K562 (cell line): Measurements from ENCODE around the gene ACTRT3. TPM values are rescaled to one million over a fixed set of nuclear protein-coding genes. Genes with fewer than 3 reads are reported as not detected.

Source experiments
- ATAC-seq: fragments of 200-7000 bp; cut with Tn5 transposase; 3 replicates; pipeline ENCODE4 v1.9.1; 2020; ENCODE audit warnings: moderate library complexity
- BruUV-seq: library from RNA; stranded (reverse); fragments of 400-500 nt; replicated peaks from 2 replicates; lab custom pipeline; 2021; lab: Mats Ljungman, UMichigan
- CTCF ChIA-PET: fragments of 300-600 bp; formaldehyde crosslinking; extraction: SDS; loops from one replicate; lab custom pipeline; 2021; ENCODE audit warnings: low intra/inter-chr PET ratio; lab: Yijun Ruan, JAX
- POLR2A ChIA-PET: fragments of 300-600, 350-650 bp; sonication (Branson Sonifier 250); formaldehyde crosslinking; extraction: SDS; loops from one replicate; lab custom pipeline; 2021; ENCODE audit warnings: antibody characterized with exemption, inconsistent platforms; lab: Yijun Ruan, JAX
- DNase-seq, 4 experiments: peaks; one replicate each; pipeline versions ENCODE4 v3.0.0 to v3.0.0-alpha.2; 2011 to 2018; ENCODE audit warnings: low spot score in 3 of 4, mixed read lengths in 3 of 4; ENCODE audit errors: extremely low read depth in 1 of 4
- FAIRE-seq: peaks from 2 replicates; lab custom pipeline; 2011; peaks lifted over from hg19 to GRCh38; lab: Jason Lieb, UNC
- H2AFZ ChIP-seq: 2 replicates; pipeline ENCODE4 v1.6.0; 2011; ENCODE audit warnings: low read depth, low read length, control low read depth, inconsistent platforms
- H3K27ac ChIP-seq: fragments of 200-600 bp; 3 replicates; pipeline ENCODE4 v1.8.0; 2011; ENCODE audit warnings: low read depth, mild to moderate bottlenecking, control low read depth, inconsistent platforms, low read length, moderate library complexity, mixed read lengths; ENCODE audit errors: extremely low read depth
- H3K27me3 ChIP-seq, 2 experiments: fragments of 300-600 bp in 1 of 2; 2 replicates in 1 of 2; 3 replicates in 1 of 2; pipeline versions ENCODE4 v1.6.0 to v1.8.0; 2011; ENCODE audit warnings: inconsistent platforms in 2 of 2, low read length in 2 of 2, mild to moderate bottlenecking in 1 of 2, mixed read lengths in 1 of 2, moderate library complexity in 1 of 2; ENCODE audit not compliant: control insufficient read depth in 2 of 2, insufficient read depth in 2 of 2
- H3K36me3 ChIP-seq: fragments of 300-600 bp; 3 replicates; pipeline ENCODE4 v1.8.0; 2011; ENCODE audit warnings: mild to moderate bottlenecking, low read length, inconsistent platforms; ENCODE audit not compliant: control insufficient read depth, insufficient read depth
- H3K4me1 ChIP-seq, 2 experiments: fragments of 200-600 bp in 1 of 2; replicated peaks in 1 of 2; 2 replicates in 1 of 2; 3 replicates in 1 of 2; pipeline versions ENCODE4 v1.5.1 to v1.8.0; 2011; ENCODE audit warnings: inconsistent platforms in 2 of 2, low read length in 2 of 2, mild to moderate bottlenecking in 1 of 2, mixed read lengths in 1 of 2, moderate library complexity in 1 of 2; ENCODE audit not compliant: control insufficient read depth in 2 of 2, insufficient read depth in 2 of 2
- H3K4me2 ChIP-seq: 2 replicates; pipeline ENCODE4 v1.6.1; 2011; ENCODE audit warnings: low read length, control low read depth, inconsistent platforms, mixed read lengths; ENCODE audit not compliant: insufficient read depth
- H3K4me3 ChIP-seq: fragments of 200-600 bp; sonication (generic), shearing (Covaris generic); 2 replicates; pipeline ENCODE4 v1.5.1; 2016; ENCODE audit warnings: control low read depth, inconsistent platforms
- H3K79me2 ChIP-seq: fragments of 200-600 bp; 3 replicates; pipeline ENCODE4 v1.8.0; 2011; ENCODE audit warnings: low read length, inconsistent platforms; ENCODE audit not compliant: control insufficient read depth, insufficient read depth
- H3K9ac ChIP-seq, 2 experiments: 2 replicates each; pipeline versions ENCODE4 v1.6.0 to v1.6.1; 2011; ENCODE audit warnings: low read depth in 2 of 2, low read length in 2 of 2, control low read depth in 1 of 2, inconsistent platforms in 1 of 2, mild to moderate bottlenecking in 1 of 2, mixed read lengths in 1 of 2; ENCODE audit not compliant: insufficient read depth in 1 of 2
- H3K9me1 ChIP-seq: one replicate; pipeline ENCODE4 v1.6.0; 2011; ENCODE audit warnings: inconsistent platforms, mild to moderate bottlenecking, low read length, moderate library complexity; ENCODE audit not compliant: control insufficient read depth, insufficient read depth
- H3K9me3 ChIP-seq: replicated peaks from 2 replicates; pipeline ENCODE4 v1.5.1; 2011; ENCODE audit warnings: low read depth, low read length, inconsistent platforms; ENCODE audit not compliant: control insufficient read depth, insufficient read depth
- H4K20me1 ChIP-seq: replicated peaks from 2 replicates; pipeline ENCODE4 v1.6.1; 2011; ENCODE audit warnings: low read length, inconsistent platforms, mixed read lengths; ENCODE audit not compliant: control insufficient read depth, insufficient read depth
- E2F8 ChIP-seq: fragments of 450-650 bp; IDR thresholded peaks from 2 replicates; pipeline ENCODE4 v1.7.1; 2018; ENCODE audit warnings: mild to moderate bottlenecking, low read depth; ENCODE audit not compliant: partially characterized antibody
- GATAD2A ChIP-seq: fragments of 450-650 bp; IDR thresholded peaks from 2 replicates; pipeline ENCODE4 v1.6.1; 2017
- MAFK ChIP-seq: IDR thresholded peaks from 2 replicates; pipeline ENCODE4 v1.6.1; 2011; ENCODE audit warnings: low read length, improper control_type of control experiment
- NCOA1 ChIP-seq: fragments of 450-650 bp; IDR thresholded peaks from 2 replicates; pipeline ENCODE4 v1.6.1; 2016; ENCODE audit warnings: low read depth
- NKRF ChIP-seq: fragments of 450-650 bp; IDR thresholded peaks from 2 replicates; pipeline ENCODE4 v1.6.1; 2016; ENCODE audit warnings: borderline replicate concordance
- PATZ1 ChIP-seq: fragments of 250-450 bp; sonication (Bioruptor Pico); IDR thresholded peaks from 2 replicates; pipeline ENCODE4 v1.5.0; 2020; ENCODE audit warnings: mild to moderate bottlenecking, borderline replicate concordance
- RNF219 ChIP-seq: fragments of 250-450 bp; sonication (Bioruptor Pico); IDR thresholded peaks from 2 replicates; pipeline ENCODE4 v1.5.0; 2022; ENCODE audit warnings: mild to moderate bottlenecking
- ZNF133 ChIP-seq: fragments of 250-450 bp; sonication (Bioruptor Pico); IDR thresholded peaks from 2 replicates; pipeline ENCODE4 v1.4.0; 2020; ENCODE audit warnings: mild to moderate bottlenecking
- ZSCAN29 ChIP-seq: fragments of 450-650 bp; IDR thresholded peaks from 2 replicates; pipeline ENCODE4 v1.6.1; 2017
- WGBS: fragments of 100-300 bp; shearing (Covaris generic); methylation state at CpG from one replicate; pipeline ENCODE4 v1.1.6; 2016; ENCODE audit warnings: low coverage, mixed read lengths; ENCODE audit not compliant: insufficient coverage; ENCODE audit errors: missing lambda C conversion rate; 5-methylcytosine and 5-hydroxymethylcytosine counted together
- in situ Hi-C: fragments of 300-500 bp; cut with MboI; formaldehyde crosslinking; loops from 4 replicates; pipeline ENCODE4 v1.15.0; 2018; ENCODE audit warnings: inconsistent platforms, mixed read lengths
- intact Hi-C: fragments of 100-400 bp; cut with micrococcal nuclease; formaldehyde crosslinking; loops from 2 replicates; pipeline ENCODE4 v1.14.2; 2022
- polyA plus RNA-seq, 8 experiments: library from polyadenylated mRNA; depleted of rRNA in 4 of 8; stranded (reverse) in 5 of 8; unstranded in 3 of 8; fragments of >200 nt; fragmentation: Nextera tagmentation in 2 of 8; fragmentation: Illumina TruSeq in 1 of 8; extraction: Ambion mirVana in 2 of 8; extraction: Trizol in 1 of 8; gene quantifications; 2 replicates each; pipeline versions ENCODE4 v1.2.1 to v1.2.3, GENCODE V29; 2011 to 2014; ENCODE audit warnings: inconsistent platforms in 1 of 8, missing spikeins in 1 of 8
- total RNA-seq, 7 experiments: library from RNA; depleted of rRNA in 6 of 7; stranded (reverse); fragments of >200 nt in 6 of 7; fragmentation: Illumina TruSeq in 2 of 7; extraction: Trizol in 2 of 7; gene quantifications; 2 replicates each; pipeline versions ENCODE4 v1.2.1 to v1.2.3, GENCODE V29; 2011 to 2021; ENCODE audit warnings: low replicate concordance in 1 of 7

Gene ACTRT3
- total and polyA plus RNA-seq, 9 of the 15 experiments (the other 6 are each of a cell fraction or from before 2014, with no cell fraction given): 0.06 to 0.11 (median 0.07) TPM; not detected in 5

GRCh38 chr3:169813757-169814517 lies 44.6 kb upstream of the ACTRT3 start (continued):
- TF ChIP-seq RNF219 (CRISPR knock-in tag): no peak

GRCh38 chr3:169813278-169813677 lies 43.9 kb upstream of the ACTRT3 start:
- 61% methylated on average over 8 of the region's 8 CpGs for WGBS
- no peak overlapping the region for H3K4me3 ChIP-seq
- H3K4me1 ChIP-seq: no peaks in the 10 kb centered on the region; a peak in 1 of 5 replicates
- no peak overlapping the region for H2AFZ ChIP-seq
- no peaks in the 10 kb centered on the region for H3K79me2 ChIP-seq
- no peak overlapping the region for H3K4me2 ChIP-seq
- BruUV-seq: no TSS peak
- intact Hi-C loops: no loop called here
- in situ Hi-C loops: no loop called here
- H4K20me1 ChIP-seq: no peaks in the 10 kb centered on the region
- no peak overlapping the region for H3K9ac ChIP-seq
- FAIRE-seq: no peak
- H3K9me3 ChIP-seq: peaks cover 3% of the 10 kb centered on the region
- H3K27me3 ChIP-seq: peaks cover 0 to 4% of the 10 kb centered on the region in 2 experiments; a peak in 1 of 5 replicates
- no peak for DNase-seq
- no peak for ATAC-seq
- no peaks in the 10 kb centered on the region for H3K36me3 ChIP-seq
- no peak overlapping the region for H3K27ac ChIP-seq
- no peaks in the 10 kb centered on the region for H3K9me1 ChIP-seq
- ChIA-PET POLR2A (no interaction called here), CTCF (no interaction called here)
- no peak for TF ChIP-seq MAFK
- TF ChIP-seq E2F8: no peak
- no peak for TF ChIP-seq PATZ1
- TF ChIP-seq NKRF: no peak
- TF ChIP-seq GATAD2A: no peak
- TF ChIP-seq ZSCAN29: no peak
- no peak for TF ChIP-seq ZNF133 (CRISPR knock-in tag)
- TF ChIP-seq NCOA1: no peak
